Measurements from ENCODE around the gene MOV10L1. TPM values are rescaled to one million over a fixed set of nuclear protein-coding genes. Genes with fewer than 3 reads are reported as not detected.
"Not testable (repeated sequence)": the region's sequence is repeated elsewhere in the genome, so short reads cannot be mapped to it uniquely, and the experiment has no call there.

The MOV10L1 gene
- total RNA-seq, 8 experiments from 2014 or later = 0.11 to 2.9 (median 0.45) TPM

DNA sequence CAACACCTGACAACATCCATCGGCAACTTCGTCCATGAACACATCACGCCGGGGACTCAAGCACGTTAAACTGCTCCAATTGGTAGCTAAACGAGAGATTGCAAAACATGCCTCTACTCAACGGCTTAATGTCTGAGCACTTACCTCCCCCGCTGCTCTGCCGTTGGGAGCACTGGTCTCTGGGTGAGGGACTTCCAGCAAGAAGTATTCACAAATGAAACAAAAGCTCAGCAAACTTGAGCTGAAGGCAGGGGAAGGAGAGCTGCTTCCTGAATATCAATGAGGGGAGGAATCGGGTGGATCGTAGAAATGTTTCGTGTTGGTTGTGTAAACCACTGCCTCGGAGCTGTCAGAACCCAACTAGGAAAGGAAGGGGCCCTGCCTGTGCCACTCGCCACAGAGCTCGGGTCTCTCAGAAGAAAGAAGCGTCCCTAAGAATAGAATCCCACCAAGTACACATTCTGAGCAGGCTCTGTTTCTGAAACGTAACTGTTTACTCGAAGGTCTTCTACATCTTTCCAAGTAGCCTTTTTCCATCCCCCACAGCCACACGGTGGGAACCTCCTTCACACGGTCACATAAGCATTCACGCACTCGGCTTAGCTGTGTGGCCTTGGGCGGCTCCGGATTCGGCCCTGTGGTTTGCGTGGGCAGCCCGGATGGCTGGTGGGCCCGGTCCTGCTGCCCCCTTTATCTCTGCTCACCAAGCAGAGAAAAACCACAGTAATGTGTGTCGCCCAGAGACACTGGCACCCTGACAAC, 4.4 kb upstream of the MOV10L1 start, which contains the start of gene MLC1:
Gene MLC1, minus strand, starts transcription at position 216 of the 762 bp plus-strand sequence. CDS start 524 bp downstream, outside the sequence.
- WGBS, 10 experiments = 26 to 94% (median 41%) methylated on average over 4 to 28 of the region's 29 CpGs
- peak within 1 kb of the TSS in 1 of 2 donors; percentile 54 for H3K27ac ChIP-seq
- H3K4me3 ChIP-seq = no peak within 1 kb of the TSS

DNA sequence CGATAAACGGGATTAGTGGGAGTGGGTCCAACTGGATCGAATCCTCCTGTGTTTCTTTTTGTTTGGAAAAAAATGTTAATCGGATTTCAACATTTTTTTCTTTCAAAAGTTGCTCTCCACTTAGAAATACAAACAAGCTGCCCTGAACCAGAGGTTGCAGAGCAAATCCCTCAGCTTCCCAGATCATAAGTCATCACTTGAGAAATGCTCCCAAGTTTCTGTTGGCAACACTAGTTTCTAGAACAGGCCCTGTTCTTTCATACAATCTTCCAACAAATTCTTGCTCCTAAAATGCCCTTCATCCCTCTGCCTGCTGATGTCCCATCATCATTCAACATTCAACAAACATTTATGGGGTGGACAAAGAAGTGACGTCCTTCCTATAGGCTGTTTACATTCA, 3.3 kb upstream of the MOV10L1 start:
- in situ Hi-C loops (cut with MboI; ENCODE audit: low pct_unique_long_range_greater_than_20kb in 2 of 9, low sequenced_read_pairs in 9 of 9, unreplicated experiment in 9 of 9) = no loop called here
- 30 to 89% (median 72%) methylated on average over 2 to 5 of the region's 5 CpGs for WGBS, 10 experiments

More for the DNA sequence above, 4.4 kb upstream of the MOV10L1 start, which contains the start of gene MLC1:
- ATAC-seq (replicated peaks in 6 of 8) = peak in 2 of 8 experiments; percentile 50 to 59
- no peaks in the 10 kb centered on the region for H3K4me1 ChIP-seq (replicated peaks in 1 of 2)
- in situ Hi-C loops (cut with MboI; ENCODE audit: low pct_unique_long_range_greater_than_20kb in 2 of 9, low sequenced_read_pairs in 9 of 9, unreplicated experiment in 9 of 9) = no loop called here

DNA sequence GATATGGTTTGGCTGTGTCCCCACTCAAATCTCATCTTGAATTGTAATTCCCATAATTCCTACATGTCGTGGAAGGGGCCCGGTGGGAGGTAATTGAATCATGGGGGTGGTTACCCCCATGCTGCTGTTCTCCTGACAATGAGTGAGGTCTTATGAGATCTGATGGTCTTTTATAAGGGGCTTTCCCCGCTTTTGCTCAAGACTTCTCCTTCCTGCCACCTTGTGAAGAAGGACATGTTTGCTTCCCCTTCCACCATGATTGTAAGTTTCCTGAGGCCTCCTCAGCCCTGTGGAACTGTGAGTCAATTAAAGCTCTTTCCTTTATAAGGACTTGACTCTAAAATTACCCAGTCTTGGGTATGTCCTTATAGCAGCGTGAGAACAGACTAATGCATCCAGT, 2.8 kb upstream of the MOV10L1 start:
- ATAC-seq (replicated peaks in 6 of 8); H3K4me3 ChIP-seq; H3K27ac ChIP-seq; H3K4me1 ChIP-seq (replicated peaks in 1 of 2); in situ Hi-C loops (cut with MboI; ENCODE audit: low pct_unique_long_range_greater_than_20kb in 2 of 9, low sequenced_read_pairs in 9 of 9, unreplicated experiment in 9 of 9): not testable (repeated sequence)
- WGBS, 10 experiments = 56 to 100% (median 93%) methylated on average over 1 to 4 of the region's 4 CpGs; no CpG with 5 or more reads in 5 of the 10 experiments

More for the DNA sequence above, 3.3 kb upstream of the MOV10L1 start:
- H3K4me1 ChIP-seq (replicated peaks in 1 of 2) = no peaks in the 10 kb centered on the region
- H3K4me3 ChIP-seq = no peak overlapping the region
- H3K27ac ChIP-seq = no peak overlapping the region
- ATAC-seq (replicated peaks in 6 of 8) = no peak

DNA sequence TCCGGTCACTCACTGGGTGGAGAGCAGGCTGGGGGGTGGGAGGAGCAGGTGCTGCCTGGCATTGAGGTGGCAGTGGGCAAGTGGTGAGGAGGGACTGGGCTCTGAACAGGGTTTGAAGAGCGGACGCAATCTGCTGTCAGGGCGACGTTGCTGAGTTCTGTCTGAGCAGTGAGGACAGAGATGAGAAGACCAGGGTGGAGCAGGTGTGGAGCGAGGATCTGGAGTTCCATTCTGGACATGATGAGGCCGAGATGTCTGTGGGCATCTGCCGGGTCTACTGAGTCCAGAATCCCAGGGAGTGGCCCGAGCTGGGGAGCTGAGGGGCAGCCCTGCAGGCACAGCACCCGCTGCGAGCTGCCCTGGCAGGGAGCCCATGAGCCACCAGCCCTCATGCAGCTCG, 2.2 kb upstream of the MOV10L1 start:
- ATAC-seq (replicated peaks in 6 of 8) = no peak

DNA sequence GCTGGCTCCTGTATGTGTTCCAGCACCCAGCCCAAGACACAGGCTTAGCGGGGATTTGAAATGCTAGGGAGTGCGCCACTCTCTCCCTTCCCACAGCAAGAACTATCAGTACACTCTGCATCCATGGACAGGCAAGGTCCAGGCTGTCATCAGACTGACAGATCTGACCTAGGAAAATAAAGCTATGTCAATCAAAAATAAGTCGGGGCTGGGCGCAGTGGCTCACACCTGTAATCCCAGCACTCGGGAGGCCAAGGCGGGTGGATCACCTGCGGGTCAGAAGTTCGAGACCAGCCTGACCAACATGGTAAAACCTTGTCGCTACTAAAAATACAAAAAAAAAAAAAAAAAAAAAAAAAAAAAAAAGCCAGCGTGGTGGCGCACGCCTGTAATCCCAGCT, 1.7 kb upstream of the MOV10L1 start:
- H3K4me1 ChIP-seq (replicated peaks in 1 of 2) = no peaks in the 10 kb centered on the region
- in situ Hi-C loops (cut with MboI; ENCODE audit: low pct_unique_long_range_greater_than_20kb in 2 of 9, low sequenced_read_pairs in 9 of 9, unreplicated experiment in 9 of 9) = no loop called here
- no peak overlapping the region for H3K4me3 ChIP-seq
- 67 to 100% (median 89%) methylated on average over 3 to 9 of the region's 12 CpGs; no CpG with 5 or more reads in 3 of the 10 experiments for WGBS, 10 experiments
- H3K27ac ChIP-seq = no peak overlapping the region
- no peak for ATAC-seq (replicated peaks in 6 of 8)

More for the DNA sequence above, 2.2 kb upstream of the MOV10L1 start:
- no peak overlapping the region for H3K4me3 ChIP-seq
- in situ Hi-C loops (cut with MboI; ENCODE audit: low pct_unique_long_range_greater_than_20kb in 2 of 9, low sequenced_read_pairs in 9 of 9, unreplicated experiment in 9 of 9) = no loop called here
- whole genome bisulfite sequencing, 10 experiments = 60 to 95% (median 88%) methylated on average over 1 to 7 of the region's 12 CpGs; no CpG with 5 or more reads in 5 of the 10 experiments
- no peaks in the 10 kb centered on the region for H3K4me1 ChIP-seq (replicated peaks in 1 of 2)
- no peak overlapping the region for H3K27ac ChIP-seq

DNA sequence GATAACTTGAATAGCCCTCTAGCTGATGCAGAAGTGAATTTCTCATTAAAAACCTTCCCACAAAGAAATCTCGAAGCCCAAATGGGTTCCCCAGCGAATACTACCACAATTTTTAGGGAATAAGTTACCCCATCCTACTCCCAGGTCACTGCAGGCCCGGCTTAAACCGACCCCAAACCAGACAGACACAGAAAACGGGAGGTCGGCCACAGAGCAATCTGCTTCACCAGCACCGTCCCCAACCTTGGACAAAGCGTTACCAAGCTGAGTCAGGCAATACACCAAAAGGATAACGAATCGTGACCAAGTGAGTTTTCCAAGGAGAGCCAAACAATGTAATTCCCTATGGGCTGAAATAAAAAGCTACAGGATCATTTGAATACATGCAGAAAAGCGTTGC, 575 bp upstream of the MOV10L1 start:
- in situ Hi-C loops (cut with MboI; ENCODE audit: low pct_unique_long_range_greater_than_20kb in 2 of 9, low sequenced_read_pairs in 9 of 9, unreplicated experiment in 9 of 9) = no loop called here
- Histone ChIP-seq H3K27ac (no peak overlapping the region), H3K4me1 (replicated peaks in 1 of 2) (no peaks in the 10 kb centered on the region), H3K4me3 (no peak overlapping the region)
- 70 to 100% (median 90%) methylated on average over 2 to 11 of the region's 11 CpGs for WGBS, 10 experiments
- no peak for ATAC-seq (replicated peaks in 6 of 8)

DNA sequence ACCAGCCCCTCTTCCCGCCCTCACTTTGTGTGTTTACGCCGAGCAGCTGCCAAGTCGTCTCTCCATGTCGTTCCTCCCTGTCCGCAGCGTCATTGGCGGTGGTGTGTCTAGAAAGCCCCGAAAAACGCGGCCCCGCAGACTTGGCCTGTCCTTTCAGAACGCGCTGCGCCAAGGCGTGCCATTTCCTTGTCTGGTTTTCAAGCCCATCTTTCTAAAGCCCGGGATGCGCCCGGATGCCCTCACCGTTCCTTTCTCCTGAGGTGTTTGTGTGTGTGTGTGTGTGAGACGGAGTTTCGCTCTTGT, 557 bp downstream of the MOV10L1 start:
- Histone ChIP-seq H3K27ac (no peak overlapping the region), H3K4me1 (replicated peaks in 1 of 2) (no peaks in the 10 kb centered on the region), H3K4me3 (no peak overlapping the region)
- WGBS, 10 experiments = 60 to 100% (median 92%) methylated on average over 1 to 11 of the region's 22 CpGs; no CpG with 5 or more reads in 4 of the 10 experiments
- in situ Hi-C loops (cut with MboI; ENCODE audit: low pct_unique_long_range_greater_than_20kb in 2 of 9, low sequenced_read_pairs in 9 of 9, unreplicated experiment in 9 of 9) = no loop called here
- no peak for ATAC-seq (replicated peaks in 6 of 8)

DNA sequence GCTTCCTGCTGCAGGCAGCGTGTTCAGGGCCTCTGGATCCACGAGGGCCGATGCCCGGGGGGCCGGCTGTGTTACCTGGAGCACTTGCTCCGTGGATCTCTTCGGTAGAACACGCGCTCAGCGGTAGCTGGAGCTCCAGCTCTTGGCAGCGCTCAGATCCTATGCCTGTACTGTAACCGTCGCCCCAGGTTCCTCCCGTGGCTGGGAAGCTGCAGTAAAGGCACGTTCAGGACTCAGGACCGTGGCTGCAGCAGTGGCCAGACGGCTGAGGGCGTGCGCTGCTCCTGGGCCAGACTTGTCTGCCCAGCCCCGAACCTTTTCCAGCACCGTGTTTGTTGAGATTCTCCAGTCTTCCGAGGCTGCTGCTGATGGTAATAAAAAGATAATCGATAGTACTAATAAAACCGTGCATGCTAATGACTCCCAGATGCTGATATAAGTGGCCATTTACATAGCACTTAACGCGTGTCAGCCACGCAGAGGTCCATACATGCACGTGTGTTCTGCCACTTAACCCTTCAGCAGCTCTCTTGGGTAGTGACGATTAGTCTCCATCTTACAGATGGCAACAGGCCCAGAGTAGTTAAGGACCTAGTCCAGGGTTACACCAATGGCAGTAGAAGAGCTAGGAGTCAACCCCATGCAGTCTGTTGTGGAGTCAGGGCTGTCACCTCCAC, 1.4 kb downstream of the MOV10L1 start:
- in situ Hi-C loops (cut with MboI; ENCODE audit: low pct_unique_long_range_greater_than_20kb in 2 of 9, low sequenced_read_pairs in 9 of 9, unreplicated experiment in 9 of 9) = no loop called here
- no peaks in the 10 kb centered on the region for H3K4me1 ChIP-seq (replicated peaks in 1 of 2)
- no peak overlapping the region for H3K4me3 ChIP-seq
- 2 to 94% (median 74%) methylated on average over 2 to 22 of the region's 29 CpGs; no CpG with 5 or more reads in 1 of the 10 experiments for WGBS, 10 experiments
- ATAC-seq (replicated peaks in 6 of 8) = peak in 1 of 8 experiments; percentile 54
- H3K27ac ChIP-seq = no peak overlapping the region

DNA sequence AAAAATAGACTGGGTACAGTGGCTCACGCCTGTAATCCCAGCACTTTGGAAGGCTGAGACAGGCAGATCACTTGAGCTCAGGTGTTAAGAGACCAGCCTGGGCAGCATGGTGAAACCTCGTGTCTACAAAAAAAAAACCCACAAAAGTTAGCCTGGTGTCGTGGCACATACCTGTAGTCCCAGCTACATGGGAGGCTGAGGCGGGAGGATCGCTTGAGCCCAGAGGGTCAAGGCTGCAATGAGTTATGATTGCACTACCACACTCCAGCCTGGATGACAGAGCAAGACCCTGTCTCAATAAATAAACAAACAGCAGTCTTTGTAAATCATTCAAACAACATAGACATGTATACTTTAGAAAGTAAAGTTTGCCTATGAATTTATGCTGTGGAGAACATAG, 2.5 kb downstream of the MOV10L1 start:
- in situ Hi-C loops (cut with MboI; ENCODE audit: low pct_unique_long_range_greater_than_20kb in 2 of 9, low sequenced_read_pairs in 9 of 9, unreplicated experiment in 9 of 9) = no loop called here
- Histone ChIP-seq H3K4me1 (replicated peaks in 1 of 2) (no peaks in the 10 kb centered on the region), H3K4me3 (no peak overlapping the region), H3K27ac (no peak overlapping the region)
- 20 to 90% (median 70%) methylated on average over 2 to 5 of the region's 5 CpGs; no CpG with 5 or more reads in 1 of the 10 experiments for WGBS, 10 experiments
- ATAC-seq (replicated peaks in 6 of 8) = no peak

DNA sequence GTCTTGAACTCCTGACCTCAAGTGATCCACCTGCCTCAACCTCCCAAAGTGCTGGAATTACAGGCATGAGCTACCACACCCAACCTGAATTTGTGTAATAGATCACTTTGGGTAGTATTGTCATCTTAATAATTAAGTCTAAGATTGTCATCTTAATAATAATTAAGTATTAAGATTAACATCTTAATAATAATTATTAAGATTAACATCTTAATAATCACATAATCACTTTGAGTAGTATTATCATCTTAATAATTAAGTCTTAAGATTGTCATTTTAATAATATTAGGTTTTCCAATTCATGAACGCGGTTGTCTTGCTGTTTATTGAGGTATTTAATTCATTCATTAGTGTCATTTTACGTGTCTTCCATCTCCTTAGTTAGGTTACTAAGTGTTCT, 8.2 kb downstream of the MOV10L1 start:
- H3K4me3 ChIP-seq = no peak overlapping the region
- H3K27ac ChIP-seq = no peak overlapping the region
- ATAC-seq (replicated peaks in 6 of 8) = no peak
- in situ Hi-C loops (cut with MboI; ENCODE audit: low pct_unique_long_range_greater_than_20kb in 2 of 9, low sequenced_read_pairs in 9 of 9, unreplicated experiment in 9 of 9) = no loop called here
- WGBS, 10 experiments = 56 to 96% (median 82%) methylated on average over 2 to 3 of the region's 3 CpGs
- no peaks in the 10 kb centered on the region for H3K4me1 ChIP-seq (replicated peaks in 1 of 2)

DNA sequence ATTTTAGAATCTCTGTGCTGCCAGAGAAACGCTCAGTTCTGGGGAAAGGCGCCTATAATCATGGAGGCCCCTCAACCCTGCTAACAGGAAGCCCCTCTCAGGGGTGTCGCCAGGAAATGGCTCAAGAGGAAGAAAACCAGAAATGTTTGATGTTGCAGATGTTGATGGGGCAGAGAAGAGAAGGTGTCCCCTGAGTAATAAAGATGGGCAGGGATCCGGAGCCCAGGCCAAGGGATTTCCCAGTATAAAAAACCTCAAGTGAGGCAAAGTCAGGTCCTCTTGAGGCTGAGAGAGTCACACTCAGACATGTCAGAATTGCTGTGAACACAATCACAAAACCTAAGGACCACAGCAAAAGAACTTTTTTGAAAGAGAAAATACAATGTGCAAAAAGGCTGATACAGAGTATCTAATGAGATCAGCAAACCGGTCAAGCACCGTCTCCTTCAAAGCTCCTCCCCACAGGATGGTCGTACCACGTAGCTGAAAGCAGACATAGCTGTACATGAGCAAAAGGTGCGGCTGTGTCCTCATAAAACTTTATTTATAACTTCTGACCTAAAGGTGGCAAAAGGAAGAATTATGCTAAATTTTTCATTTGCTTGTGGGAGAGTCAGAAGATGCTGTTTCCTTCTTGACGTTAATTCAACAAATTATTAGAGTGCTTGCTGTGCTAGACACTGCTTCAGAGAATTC, 12.2 kb downstream of the MOV10L1 start:
- Histone ChIP-seq H3K4me3 (no peak overlapping the region), H3K4me1 (replicated peaks in 1 of 2) (no peaks in the 10 kb centered on the region), H3K27ac (no peak overlapping the region)
- 19 to 91% (median 65%) methylated on average over 3 to 9 of the region's 10 CpGs; no CpG with 5 or more reads in 1 of the 10 experiments for WGBS, 10 experiments
- no peak for ATAC-seq (replicated peaks in 6 of 8)
- in situ Hi-C loops (cut with MboI; ENCODE audit: low pct_unique_long_range_greater_than_20kb in 2 of 9, low sequenced_read_pairs in 9 of 9, unreplicated experiment in 9 of 9) = no loop called here

DNA sequence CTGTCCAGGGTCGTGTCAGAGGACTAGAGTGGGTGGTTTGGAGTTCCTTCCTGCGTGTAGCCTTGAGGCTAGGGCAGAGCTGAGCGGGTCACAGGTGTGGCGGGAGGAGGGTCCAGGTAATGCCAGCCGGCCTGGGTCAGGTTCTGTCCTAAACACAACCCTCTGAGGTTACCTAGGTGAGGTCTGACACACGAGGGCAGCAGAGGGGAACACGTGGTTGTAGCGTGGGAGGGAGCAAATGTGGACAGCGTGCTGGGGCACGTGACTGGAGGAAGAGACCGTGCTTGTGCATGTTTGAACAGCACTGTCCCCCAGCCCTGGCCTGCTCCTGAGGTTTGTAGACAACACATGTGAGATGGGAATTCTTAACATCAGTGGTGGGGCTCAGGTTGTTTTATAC, 13.1 kb downstream of the MOV10L1 start:
- H3K4me1 ChIP-seq (replicated peaks in 1 of 2) = no peaks in the 10 kb centered on the region
- peak in 7 of 8 experiments; percentile 35 to 80 (median 69) for ATAC-seq (replicated peaks in 6 of 8)
- no peak overlapping the region for H3K27ac ChIP-seq
- WGBS, 10 experiments = 0 to 80% (median 57%) methylated on average over 1 to 7 of the region's 11 CpGs; no CpG with 5 or more reads in 4 of the 10 experiments
- H3K4me3 ChIP-seq = no peak overlapping the region
- in situ Hi-C loops (cut with MboI; ENCODE audit: low pct_unique_long_range_greater_than_20kb in 2 of 9, low sequenced_read_pairs in 9 of 9, unreplicated experiment in 9 of 9) = no loop called here

DNA sequence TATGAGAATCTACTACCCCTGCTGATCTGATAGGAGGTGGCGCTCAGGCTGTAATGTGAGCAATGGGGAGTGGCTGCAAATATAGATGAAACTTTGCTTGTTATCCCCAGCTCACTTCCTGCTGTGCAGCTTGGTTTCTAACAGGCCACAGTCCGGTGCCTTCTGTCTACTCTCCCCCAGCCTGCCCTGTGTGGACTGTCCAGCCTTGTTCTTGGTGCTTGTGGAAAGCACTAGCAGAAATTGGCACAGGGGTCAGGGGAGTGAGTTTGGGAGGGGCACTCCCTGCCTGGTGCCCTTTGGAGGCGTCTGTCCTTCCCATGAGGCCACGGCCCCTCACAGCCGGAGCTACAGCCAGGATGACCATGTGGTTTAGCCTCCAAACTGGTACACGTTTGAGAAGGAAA, 14.3 kb downstream of the MOV10L1 start:
- WGBS, 10 experiments = 33 to 100% (median 57%) methylated on average over 1 to 5 of the region's 6 CpGs; no CpG with 5 or more reads in 3 of the 10 experiments
- in situ Hi-C loops (cut with MboI; ENCODE audit: low pct_unique_long_range_greater_than_20kb in 2 of 9, low sequenced_read_pairs in 9 of 9, unreplicated experiment in 9 of 9) = no loop called here
- Histone ChIP-seq H3K27ac (no peak overlapping the region), H3K4me3 (no peak overlapping the region), H3K4me1 (replicated peaks in 1 of 2) (no peaks in the 10 kb centered on the region)
- ATAC-seq (replicated peaks in 6 of 8) = peak in 2 of 8 experiments; percentile 26 to 34

Data from motor neuron (in vitro differentiated cells).